GM19328 (cell line): ENCODE measurements around the gene KLHL42.
"Not testable (repeated sequence)": the region's sequence is repeated elsewhere in the genome, so short reads cannot be mapped to it uniquely, and the experiment has no call there.

ENCODE experiments used
- ATAC-seq: cut with Tn5 transposase; IDR thresholded peaks from one replicate; pipeline ENCODE4 v1.9.1; 2021; ENCODE audit warnings: mild to moderate bottlenecking, moderate library complexity; ENCODE audit not compliant: unreplicated experiment

Gene KLHL42

GRCh38 chr12:27814851-27815591 is 35.0 kb downstream of the KLHL42 start:
- no peak for ATAC-seq

DNA sequence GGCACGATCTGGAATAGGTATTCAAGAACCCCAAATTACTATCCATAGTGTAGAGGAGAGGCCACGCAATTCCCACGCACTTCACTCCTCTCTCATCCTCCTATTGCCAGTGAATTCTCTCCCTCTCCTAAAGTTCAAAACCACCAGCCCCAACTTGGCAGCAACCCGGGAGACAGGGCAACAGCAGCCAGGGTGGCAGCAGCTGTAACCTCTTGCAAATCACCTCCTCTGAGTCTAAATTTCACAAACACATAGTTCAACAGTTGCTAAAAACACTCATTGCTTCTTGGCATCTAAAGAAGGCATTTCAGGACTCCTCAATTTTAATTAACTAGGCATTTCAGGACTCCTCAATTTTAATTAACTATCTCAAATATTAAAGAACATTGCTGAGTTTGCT is 37.7 kb downstream of the KLHL42 start:
- ATAC-seq = no peak

- ATAC-seq = no peak
These were observed 38.4 kb downstream of the KLHL42 start for GRCh38 chr12:27818401-27818918.

- no peak for ATAC-seq
These were observed 40.5 kb downstream of the KLHL42 start for GRCh38 chr12:27820564-27820963.

DNA sequence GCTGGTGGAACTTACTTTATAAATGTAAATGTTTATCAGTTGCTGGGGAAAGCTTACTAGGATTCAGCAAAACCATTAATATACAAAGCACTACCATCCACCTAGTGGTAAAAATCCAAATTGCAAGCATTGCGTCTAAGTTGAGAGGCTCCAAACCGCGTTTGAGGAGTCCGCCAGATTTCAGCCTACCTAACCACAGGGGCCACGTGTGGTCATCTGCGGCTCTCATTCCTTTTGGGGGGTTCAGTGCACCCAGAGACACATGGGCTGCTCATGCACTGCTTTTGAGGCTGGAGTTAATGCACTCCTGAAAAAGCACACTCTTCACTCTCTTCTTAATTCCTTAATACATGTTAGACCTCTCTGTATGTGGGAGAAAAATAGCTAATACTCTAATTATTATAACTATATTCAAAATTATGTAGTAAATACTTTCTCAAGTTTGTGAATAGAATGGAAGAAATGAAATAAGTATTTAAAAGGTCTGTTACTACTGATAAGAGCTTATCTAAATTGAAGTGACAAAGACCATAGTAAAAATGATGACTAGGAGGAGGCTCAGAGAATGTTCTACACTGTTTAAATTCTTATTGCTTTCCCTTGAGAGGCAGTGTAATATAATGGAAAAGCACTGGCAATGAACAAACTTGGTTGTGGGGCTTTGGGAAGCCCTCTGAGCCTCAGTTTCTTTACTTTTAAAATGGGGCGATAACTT is 41.4 kb downstream of the KLHL42 start:
- ATAC-seq = no peak

DNA sequence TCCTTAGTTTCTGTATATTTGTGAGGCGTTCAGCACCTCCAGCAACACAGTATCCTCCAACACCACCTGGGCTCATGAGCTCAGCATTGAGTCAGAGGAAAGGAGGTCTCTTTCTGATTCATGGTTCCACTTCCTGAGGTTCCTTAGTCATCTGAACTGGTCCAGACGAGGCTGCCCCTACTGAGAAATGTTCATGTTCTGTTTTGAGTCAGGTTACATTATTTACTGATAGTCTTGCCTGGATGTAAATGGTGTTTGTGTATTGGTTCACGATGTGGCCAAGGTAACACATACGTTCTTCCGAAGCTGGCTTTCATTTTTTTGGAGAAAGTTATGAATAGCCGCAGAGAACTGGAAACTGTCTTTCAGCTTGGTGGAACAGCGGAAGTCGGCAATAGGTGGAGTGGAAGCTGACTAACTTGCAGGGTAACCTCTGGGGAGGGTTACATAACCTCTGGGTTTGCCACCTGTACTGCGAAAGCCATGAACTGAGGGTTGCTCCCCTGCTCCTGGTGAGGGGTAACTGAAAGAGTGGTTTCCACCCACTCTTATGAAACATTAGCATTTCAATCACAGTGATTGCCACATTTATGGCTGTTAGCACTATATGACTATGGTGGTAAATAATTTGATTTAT is 42.2 kb downstream of the KLHL42 start:
- peak; percentile 49 for ATAC-seq

DNA sequence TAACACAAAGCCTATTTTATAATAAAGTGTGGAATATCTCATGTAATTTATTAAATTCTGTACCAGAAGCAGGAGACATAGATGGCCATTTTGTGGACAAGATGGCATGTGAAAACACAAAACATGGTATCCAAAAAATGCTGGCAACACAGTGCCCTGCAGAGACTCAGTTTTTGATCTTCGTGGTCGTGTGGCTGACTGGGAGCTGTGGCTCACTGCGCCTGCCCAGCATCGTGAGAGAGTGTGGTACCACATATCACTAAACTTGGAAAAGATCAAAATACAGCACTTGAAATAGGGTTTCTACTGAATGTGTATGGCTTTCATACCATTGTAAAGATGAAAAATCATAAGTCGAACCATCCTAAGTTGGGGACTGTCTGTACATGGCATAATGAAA is 43.0 kb downstream of the KLHL42 start:
- ATAC-seq = no peak

- ATAC-seq = peak; percentile 74
These were observed 44.3 kb downstream of the KLHL42 start for GRCh38 chr12:27824126-27824842.

- no peak for ATAC-seq
These were observed 46.0 kb downstream of the KLHL42 start for GRCh38 chr12:27826076-27826475.

DNA sequence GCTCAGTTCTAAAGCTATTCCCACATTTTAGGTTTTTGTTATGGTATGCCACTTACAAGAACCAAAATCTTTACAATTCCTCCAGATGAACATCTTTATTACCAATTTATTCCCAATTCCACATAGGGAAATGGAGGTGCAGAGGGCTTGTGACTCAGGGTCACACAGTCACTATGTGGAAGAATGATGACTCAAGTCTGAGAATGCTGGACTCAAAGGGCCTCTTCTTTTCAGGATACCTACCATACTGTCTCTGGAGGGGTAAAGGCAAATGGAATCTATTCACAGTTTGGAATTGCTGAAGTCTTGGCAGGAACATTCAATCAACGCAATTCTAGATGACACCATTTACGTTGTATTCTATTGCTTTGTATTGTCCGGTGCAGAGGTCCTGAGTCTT is 48.2 kb downstream of the KLHL42 start:
- no peak for ATAC-seq

DNA sequence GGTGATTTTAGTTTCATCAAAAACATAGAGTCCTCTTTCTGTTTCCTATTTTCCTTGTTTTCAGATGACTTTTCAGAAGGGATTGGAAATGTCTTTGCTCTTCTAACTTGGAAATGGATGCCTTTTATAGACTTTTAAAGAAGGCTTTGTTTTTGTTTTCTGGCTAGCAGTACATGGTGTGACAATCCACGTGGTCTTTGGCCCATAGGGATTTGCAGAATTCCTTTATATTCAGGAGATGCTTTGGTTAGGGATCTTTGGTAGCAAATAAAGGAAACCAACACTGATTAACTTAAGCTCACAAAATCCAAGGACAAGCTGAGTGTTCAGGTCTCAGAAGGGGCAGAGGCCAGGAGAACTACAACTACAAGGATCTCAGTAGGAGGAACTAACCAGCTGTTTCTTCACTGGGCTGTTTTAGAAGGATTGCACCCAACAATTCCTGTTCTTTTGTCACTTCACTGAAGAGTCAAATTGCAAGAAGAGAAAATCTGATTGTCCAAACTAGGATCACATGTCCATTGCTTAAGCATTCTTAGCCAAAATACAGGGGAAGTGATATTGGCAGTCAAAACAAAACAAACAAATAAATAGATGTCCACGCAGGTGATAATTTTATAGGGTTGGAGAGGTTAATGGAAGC is 58.6 kb downstream of the KLHL42 start:
- no peak for ATAC-seq

DNA sequence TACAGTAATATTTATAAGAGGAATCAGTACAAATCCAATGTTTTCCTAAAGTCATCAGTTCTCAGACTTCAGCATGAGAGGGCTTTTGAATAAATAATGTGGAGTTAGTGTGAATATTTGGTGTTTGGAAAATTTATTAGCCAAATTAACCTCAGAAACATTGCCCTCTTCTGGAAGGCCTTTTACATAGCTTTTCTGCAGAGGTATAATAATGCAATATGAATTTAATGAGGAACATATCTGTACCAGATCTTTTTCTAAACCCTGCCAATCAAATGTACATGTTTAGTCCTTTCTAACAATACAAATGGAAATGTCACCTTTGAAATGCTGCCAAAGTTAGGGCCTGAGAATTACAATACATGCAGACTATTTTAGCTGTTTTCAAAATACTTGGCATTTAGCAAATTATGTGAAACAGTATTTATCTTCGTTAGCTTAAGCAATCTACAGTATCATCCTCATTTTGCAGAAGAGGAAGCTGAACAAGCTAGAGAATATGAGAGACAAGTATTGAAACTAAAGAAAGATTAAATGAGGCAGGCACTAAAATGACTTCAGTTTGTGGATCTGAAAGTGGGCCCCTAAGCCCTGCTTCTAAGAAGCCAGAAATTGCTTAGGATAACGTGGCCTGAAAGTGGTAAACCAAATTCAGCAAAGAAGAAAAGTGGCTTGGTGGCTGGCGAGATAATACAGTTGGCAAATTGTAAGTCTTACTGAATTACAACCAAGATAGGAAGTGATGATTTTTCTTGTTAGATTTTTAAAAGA is 60.4 kb downstream of the KLHL42 start:
- ATAC-seq = no peak

DNA sequence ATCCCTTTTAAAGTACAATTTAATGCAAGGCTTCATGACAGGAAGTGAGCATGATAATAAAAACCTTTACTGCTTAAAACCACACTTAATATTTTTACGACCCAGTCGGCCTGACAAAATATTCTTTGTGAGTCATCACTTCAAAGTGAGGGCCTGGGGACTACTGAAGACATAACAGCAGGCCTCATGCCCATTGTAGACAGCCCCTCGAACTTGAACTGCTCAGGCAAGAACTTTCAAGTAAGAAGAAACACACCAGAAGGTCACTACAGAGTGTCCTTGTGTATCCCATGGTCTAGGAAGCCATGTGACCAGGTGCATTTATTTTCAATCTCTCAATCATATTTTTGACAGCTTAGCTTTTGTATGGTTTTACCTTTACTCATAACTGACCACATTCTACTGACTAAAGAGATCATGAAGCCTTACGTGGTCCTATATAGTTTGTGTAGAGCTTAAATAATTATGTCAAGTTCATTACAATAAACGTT is 61.4 kb downstream of the KLHL42 start:
- ATAC-seq = no peak

DNA sequence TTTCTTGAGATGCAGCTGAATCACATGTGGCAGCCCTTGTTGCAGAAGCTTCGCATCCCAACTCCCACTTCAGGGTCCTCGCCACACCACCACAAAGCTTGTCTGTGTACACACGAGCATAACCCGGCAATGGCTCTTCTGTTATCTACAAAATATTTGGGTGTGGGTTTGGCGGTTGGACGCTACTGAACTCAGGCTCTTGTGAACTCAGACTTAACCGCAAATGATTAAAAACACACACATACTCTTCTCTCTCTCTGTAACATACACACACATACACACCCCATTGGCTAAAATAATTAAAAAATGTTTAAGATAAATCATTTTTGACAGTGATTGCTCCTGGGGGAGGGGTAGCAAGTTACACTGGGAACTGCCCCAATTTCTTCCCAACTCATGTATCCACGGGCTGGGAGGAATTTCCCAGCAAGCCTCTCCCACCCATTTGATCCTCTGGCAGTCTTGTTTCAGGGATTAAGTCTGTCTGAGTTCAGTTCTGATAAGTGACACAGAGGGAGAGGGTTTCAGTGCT is 63.7 kb downstream of the KLHL42 start:
- ATAC-seq = no peak

- no peak for ATAC-seq
These were observed 64.5 kb downstream of the KLHL42 start for GRCh38 chr12:27844366-27845090.

- no peak for ATAC-seq
These were observed 65.2 kb downstream of the KLHL42 start for GRCh38 chr12:27845187-27845586.

DNA sequence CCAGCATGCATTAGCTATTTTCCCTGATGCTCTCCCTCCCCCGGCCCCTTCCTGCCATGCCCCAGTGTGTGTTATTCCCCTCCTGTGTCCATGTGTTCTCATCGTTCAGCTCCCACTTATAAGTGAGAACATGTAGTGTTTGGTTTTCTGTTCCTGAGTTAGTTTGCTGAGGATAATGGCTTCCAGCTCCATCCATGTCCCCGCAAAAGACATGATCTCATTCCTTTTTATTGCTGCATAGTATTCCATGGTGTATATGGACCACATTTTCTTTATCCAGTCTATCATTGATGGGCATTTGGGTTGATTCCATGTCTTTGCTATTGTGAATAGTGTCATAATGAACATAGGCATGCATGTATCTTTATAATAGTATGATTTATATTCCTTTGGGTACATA is 65.7 kb downstream of the KLHL42 start:
- ATAC-seq = not testable (repeated sequence)

DNA sequence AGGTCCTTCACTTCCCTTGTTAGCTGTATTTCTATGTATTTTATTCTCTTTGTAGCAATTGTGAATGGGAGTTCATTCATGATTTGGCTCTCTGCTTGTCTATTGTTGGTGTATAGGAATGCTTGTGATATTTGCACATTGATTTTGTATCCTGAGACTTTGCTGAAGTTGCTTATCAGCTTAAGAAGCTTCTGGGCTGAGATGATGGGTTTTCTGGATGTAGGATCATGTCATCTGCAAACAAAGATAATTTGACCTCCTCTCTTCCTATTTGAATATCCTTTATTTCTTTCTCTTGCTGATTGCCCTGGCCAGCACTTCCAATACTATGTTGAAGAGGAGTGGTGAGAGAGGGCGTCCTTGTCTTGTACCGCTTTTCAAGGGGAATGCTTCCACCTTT is 67.3 kb downstream of the KLHL42 start:
- not testable (repeated sequence) for ATAC-seq

DNA sequence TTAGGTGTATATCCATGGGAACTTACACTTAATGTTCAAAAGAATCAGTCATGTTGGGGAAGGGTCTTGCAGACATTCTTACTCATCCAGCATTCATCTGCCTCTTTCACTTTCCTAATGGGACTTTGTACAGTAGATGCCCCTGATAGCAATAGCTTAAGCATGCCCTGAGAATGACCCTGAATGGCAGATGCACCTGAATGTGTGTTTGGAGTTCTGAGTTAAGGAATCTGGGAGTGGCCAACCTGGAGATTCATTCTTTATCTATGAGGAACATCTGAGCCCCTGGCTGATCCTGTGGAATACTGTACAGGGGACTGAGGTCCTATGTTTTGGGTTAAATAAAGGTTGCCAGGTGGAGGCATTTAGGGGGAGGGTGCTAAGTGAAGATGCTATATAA is 71.3 kb downstream of the KLHL42 start:
- ATAC-seq = no peak
